Spleen (tissue), 7 donors: ENCODE results near the gene CHD9.

ENCODE experiments used
- CTCF ChIP-seq, 11 experiments: fragments of 200-600 bp in 7 of 11; fragments of 450-650 bp in 4 of 11; sonication (generic) in 4 of 11; IDR thresholded peaks in 8 of 11; conservative IDR thresholded peaks in 3 of 11; 1 replicate in 7 of 11; 2 replicates in 4 of 11; pipeline versions ENCODE4 v1.4.0 to v1.8.0; 2016 to 2021; ENCODE audit warnings: antibody characterized with exemption in 11 of 11, inconsistent platforms in 4 of 11, mild to moderate bottlenecking in 1 of 11
- POLR2A ChIP-seq, 3 donors: fragments of 450-650 bp; IDR thresholded peaks; one replicate each; pipeline ENCODE4 v1.5.1; 2017; ENCODE audit warnings: antibody characterized with exemption in 3 of 3, mild to moderate bottlenecking in 1 of 3
- POLR2AphosphoS5 ChIP-seq, 3 donors: sonication (generic); formaldehyde crosslinking; IDR thresholded peaks; one replicate each; pipeline ENCODE4 v1.5.1; 2017; ENCODE audit warnings: antibody characterized with exemption in 3 of 3
- donor health status: DM: no; HTN: no; CAD: no; lungs with moderate emphysema.
- donor health status: DM: no; HTN: no; CAD: no.
- donor health status: DM: no; HTN: no; CAD: no.

GRCh38 chr16:53052519-53053501 lies 2.0 kb upstream of the CHD9 start, which contains the start of gene CHD9NB:
- no peak for TF ChIP-seq POLR2A (IDR thresholded peaks at IDR 0.05)
- TF ChIP-seq CTCF (IDR thresholded peaks at IDR 0.05 in 8 of 11, conservative IDR thresholded peaks at IDR 0.05 in 3 of 11), result no peak
- TF ChIP-seq POLR2AphosphoS5 (IDR thresholded peaks at IDR 0.05), result no peak
